GM21390 (cell line): ENCODE measurements around the gene SMARCA2.

ENCODE experiments used
- ATAC-seq: cut with Tn5 transposase; IDR thresholded peaks from one replicate; pipeline ENCODE4 v1.9.1; 2021; ENCODE audit not compliant: unreplicated experiment

The SMARCA2 gene

DNA sequence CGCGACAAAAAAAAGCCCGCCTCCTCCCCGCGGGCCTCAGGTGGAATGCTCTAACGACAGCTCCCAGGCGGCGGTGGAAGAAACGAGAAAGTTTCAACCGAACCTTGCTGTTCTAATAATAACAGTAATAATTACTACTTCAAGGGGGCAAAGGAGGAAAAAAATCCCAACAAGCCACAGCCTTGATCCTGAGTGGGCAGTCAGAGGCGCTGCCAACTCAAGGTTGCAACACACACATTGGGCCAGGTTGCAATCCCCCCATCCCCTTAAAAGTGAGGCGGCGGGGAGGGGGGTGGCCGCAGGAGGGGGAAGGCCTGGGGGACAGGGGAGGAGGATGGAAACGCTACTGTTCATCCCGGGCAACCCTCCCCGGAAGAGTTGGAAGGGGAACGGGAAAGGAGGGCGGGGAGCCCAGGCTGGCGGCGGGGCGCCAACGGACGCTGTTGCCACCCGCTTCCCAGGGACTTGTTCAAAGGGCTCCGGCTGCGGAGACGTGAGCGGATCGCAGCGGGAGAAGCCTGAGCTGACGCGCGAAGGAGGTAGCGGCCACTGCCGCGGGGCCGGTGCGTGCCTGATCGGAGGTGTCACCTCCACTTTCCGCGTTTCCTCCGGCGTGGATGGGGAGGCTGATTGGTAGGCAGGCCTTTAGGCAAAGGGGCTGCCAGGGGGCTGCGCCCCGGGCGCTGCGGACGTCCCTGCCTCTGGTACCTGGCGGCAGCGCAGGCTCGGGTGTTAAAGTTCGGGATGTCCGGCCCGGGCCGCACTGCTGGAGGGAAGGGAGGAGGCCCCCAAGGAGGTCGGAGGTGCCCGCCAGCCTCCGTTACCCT is 647 bp downstream of the SMARCA2 start:
- ATAC-seq: peak; percentile 0

DNA sequence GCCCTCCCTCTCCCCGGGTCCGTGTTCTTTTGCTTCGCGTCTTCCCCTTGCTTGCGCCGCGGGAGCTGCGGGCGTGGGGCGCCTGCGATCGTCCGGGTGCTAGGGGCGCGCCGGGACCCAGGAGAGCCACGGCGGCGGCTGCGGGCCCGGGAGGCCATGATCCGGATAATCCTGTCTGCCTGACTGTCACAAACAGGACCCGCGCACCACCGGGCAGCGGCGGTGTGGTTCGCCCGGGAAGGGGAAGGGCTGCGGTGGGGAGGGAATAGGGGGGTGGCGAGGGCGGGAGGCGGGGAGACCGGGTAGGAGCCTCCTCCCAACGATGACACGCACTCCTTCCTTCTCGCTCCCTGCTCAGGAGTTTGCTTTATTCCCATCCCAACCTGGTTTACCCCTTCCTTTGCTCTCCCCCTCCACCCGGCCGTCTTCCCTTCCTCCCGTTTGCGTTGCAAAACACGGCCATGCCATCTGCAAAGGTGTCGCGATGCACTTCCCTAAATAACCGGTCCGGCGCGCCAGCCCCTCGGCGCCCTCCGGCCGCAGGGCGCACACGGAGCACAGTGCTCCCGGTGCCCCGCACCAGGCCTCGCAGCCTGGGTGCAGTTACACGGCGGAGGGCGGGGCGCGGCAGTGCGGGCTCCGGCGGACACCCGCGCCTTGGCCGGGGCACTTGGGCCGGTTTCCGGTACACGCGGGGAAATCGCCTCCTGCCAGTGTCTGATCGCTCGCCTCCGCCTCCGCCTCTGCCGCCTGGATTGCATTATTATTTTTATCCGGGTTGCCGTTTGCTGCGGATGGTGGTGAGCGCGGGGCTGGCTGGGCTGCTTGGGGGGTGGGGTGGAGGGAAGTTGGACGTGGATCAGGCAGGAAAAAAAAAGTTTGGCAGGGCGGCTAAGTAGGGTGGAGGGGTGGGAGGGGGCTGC is 1.5 kb downstream of the SMARCA2 start:
- no peak for ATAC-seq

DNA sequence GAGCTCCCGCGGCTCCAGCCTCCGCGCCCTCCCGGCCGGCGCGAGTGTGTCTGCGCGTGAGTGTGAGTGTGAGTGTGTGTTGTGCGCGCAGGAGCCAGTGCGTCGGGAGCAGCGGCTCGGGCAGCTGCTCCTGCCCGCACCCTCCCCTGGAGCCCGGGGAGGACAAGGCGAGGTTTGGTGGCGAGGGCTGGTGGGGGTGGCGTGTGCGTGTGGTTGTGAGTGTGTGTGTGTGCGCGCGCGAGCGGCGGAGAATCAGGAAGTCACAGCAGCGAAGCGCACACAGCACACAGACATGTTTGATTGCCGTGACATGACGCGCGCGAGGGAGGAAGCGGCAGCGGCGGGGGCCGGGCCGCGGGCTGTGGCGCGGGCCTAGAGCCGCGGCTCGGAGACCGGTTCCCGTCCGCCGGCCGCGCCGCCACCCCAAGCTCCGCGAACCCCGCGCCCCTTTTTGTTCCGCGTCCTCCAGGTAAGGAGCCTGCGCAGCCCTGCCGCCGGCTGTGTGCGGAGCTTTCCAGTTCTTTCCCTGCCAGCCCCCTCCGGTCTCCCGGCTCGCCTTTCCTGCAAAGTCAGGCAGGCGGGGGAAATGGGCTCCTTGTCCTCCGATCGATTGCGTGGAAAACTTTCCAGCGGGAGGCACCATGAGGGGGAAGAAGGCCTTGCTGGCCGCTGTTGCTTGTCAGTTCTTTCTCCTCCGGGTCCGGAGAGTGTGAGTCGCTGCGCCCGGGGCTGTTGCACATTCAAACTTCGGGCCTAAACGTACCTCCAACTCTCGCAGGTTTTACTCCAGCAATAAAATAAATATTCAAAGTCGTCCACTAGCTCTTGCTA is 2.4 kb downstream of the SMARCA2 start:
- ATAC-seq: peak; percentile 22

DNA sequence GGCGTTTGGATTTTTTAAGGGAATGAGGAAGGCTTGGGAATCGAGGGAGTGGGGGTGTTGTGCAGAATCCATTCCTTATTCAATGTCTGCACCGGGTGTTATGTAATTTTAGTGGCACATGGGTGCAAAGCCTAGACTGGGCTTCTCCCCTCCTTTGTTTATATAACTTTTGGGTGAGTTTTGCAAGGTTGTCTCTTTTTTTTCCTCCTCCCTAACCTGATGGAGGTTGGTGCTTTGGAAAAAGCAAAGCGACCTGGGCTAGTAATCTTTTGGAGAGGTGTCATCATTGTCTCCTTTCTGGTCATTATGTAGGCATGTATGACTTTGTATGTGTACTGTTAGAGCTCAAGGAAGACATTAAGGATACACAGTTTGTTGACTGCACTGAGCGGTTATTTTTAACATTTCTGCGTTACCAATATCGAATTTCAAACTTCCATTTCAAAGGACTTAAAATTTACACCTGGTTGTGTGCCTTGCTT is 3.1 kb downstream of the SMARCA2 start:
- ATAC-seq: no peak

DNA sequence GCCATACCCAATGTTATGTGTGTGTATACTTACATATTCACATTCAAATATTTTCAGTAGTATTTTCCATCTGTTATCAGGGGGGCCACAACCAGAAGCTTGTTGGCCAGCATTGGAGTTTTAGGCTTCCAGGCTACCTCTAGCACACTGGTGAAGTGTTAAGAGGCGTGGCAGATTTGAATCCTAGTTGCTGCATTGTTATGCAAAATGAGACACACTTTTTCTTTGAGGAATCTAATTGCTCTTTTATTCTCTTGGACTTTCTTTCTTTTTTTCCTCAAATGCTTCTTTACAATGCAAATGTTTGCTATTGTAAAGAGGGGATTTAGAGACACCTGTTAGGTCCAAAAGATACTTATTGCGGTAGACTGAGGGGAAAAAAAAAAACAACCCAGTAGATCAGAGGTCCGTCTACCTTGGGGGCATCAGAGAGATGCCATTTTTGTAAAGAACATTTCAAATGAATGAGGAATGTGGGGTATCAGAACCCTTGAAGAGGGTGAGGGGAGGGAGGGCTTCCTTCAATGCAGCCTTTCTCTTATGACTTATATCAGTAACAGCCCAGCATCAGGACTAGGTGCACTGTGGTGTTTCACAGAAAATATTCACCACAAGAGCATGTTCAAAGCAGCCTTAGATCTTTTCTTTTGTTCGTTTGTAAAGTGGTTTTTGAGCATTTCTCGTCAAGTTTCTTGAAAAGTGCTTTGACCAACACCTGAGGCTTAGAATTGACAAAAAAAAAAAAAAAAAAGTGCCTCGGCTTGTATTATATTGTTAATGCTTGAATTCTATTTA is 3.8 kb downstream of the SMARCA2 start:
- no peak for ATAC-seq

DNA sequence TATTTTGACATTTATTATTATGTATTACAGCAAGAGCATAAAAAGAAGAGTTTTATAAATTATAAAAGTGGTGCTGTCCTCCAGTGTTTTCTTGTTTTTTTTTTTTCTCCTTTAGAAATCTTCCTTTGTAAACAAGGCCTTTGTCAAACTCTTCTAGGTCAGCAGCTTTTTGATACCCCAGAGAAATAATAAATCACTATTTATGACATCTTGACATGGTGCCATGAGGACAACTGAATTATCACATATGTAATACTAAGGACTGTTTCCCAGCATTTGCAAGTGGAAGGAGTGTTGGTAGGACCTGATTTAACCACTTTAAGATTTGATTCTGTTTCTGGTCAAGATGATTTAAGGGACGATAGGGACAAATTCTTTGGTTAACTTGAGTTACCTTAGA is 4.6 kb downstream of the SMARCA2 start:
- ATAC-seq: no peak

DNA sequence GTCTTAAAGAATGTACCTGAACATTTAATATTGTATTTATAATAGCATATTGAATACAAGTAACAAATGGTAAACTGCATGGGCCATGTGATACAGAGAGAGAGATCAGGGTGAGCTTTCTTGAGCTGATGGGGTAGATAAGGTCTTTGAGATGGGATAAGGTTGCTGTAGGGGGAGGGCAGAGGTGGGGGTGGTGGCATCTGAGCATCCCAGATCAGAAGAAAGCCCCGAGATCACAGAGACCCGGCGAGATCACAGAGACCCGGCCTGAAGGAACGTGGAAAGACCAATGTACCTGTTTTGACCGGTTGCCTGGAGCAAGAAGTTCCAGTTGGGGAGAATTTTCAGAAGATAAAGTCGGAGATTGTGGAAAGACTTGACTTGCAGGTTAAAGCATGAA is 6.6 kb downstream of the SMARCA2 start:
- no peak for ATAC-seq

DNA sequence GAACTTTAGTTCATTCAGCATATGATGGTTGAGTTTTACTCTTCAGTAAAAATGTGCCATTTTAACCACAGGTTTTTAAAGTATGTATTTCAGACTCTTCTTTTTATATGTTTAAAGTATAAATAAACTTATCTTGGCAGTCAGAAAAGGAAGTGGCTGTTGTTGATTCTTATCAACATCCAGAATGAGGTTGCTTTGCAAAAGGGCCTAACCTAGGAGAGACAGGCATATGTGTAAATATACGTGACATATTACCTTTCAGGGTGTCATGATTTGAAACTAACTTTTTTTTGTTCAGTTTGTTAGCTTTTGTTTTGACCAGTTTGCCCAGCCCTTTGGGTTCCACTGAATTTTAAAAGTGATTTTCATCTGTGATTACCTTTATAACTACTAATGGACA is 7.4 kb downstream of the SMARCA2 start:
- ATAC-seq: no peak

DNA sequence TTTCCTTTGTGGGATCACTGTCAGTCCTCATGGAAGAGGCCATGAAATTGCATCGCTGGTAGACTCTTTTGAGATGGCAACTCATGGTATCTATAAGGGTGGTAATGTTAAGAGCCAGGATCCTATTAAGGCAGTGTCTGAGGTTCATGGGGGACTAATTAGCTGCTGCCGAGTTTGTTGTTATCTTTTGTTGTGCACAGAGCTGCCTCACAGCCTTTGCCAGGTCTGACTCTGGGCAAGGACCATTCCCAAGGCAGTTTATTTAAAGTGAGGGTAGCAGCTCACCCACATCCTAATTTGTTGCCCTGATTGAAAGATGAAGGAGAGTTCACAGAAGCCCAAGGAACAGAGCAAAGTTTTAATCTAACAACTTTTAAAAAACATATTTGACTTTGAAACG is 7.9 kb downstream of the SMARCA2 start:
- ATAC-seq: no peak

DNA sequence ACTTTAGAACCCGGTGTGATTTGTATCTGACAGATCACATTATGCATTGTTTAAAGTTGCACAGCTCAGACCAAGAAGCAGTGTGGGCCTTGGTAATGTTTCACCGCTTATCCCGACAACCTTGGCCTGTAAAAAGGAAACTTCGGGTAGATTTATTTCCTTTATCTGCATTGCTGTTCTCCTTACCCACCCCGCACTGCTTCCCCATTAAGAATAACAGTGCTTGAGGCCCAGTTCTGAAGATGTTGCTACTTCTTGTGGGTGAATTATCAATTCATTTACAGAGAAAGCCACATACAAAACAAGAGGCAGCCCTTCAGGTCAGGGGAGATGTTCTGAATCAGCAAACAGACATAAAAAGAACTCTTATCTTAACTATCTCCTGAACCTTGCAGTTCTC is 8.4 kb downstream of the SMARCA2 start:
- ATAC-seq: no peak

DNA sequence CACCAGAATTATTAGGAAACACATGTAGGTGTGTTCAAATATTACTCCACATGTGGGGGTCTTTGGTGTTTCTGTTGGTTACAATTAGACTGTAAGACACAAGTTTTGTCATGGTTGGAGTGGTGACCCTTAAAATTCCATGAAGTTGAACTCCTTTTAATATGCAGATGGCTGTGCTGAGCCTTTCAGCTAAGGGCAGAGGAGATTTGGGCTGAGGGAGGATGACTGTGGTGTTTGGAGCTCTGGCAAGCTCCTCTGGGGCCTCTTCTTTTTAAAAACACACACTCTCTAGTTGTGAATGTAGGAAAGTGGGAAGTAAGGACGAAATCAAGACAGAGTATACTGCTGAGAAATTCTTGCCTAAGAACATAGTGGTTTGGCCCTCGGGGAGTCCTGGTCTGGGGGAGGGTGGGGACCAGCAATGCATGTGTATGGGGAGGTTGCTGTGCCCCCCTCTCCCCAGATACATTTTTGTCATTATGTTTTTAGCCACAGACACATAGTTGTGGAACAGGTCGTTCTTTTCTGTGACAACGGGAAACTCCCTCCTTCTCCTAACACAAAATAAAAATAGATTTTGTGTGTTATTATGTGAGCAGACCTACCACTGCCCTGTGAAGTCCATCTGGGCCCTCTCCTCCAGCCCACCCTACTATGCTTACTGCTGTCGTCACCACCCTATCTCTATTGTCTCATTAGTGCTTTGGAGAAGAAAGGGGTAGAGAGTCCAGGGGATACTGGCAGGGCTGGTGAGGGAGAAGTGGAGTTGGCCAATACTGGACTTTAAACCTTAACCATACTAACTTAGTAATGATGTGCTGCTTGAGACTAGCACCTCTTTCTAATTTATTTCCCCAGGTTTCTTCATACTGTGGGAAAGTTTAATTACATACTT is 10.0 kb downstream of the SMARCA2 start:
- no peak for ATAC-seq

DNA sequence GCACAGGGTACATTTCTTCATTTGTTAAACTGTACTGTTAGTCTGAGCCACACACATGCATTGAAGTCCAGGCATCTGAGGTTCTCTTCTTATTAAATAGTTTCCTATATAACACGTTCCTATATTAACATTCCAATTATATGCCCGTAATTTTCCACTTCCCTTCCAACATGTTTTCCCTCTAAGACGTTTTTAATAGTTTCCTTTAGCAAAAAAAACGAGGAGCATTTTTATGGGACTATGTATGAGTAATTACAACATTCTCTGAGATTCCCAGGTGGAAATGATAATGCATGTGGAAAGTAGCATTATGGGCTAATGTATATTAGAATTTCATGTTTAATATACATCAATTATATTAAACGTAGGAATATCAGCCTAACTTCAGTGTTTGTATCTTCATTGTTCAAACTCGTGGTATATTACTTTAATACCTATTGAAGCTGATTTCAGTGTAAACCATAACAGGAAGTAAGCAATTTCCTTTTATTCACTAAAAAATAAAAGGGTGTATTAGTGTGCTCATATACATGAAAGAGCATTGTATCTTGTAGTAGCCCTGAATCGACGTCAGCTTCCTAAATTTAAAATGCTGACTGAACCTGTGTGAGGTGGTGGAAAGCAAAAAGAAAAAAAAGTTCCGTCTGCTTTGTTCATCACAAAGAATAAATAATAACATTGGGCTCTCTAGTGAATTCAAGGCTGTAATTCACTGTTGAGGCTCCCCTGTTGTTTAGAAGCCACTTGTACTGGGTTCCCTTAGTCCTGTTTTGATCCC is 11.3 kb downstream of the SMARCA2 start:
- no peak for ATAC-seq

DNA sequence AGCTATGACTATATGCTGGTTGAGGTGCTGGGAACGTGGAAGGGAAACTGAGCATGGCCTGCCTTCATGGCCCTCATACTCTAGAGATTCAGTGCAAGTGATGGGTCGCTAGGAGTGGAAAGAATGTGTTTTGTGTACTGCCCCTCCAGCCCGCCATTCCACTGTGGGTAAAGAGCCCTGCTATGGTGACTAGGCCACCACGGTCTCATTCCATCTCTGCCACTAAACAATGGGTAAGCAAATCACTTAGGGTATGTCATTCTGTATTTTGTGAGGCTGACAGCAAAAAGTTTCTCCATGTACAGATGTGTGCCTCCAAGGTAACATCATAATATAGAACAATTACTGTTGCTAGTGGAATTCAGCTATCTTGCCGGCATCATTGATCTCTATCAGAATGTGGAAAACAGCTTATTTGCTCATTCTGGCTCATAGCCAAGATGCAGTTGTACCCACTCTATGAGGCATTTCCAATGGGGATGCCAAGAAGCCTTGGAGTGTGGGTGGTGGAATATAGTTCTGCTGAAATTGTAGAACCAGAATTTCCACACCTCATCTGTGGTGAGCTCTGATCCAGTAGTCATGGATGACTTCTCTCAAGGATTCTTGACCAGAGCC is 12.5 kb downstream of the SMARCA2 start:
- no peak for ATAC-seq

DNA sequence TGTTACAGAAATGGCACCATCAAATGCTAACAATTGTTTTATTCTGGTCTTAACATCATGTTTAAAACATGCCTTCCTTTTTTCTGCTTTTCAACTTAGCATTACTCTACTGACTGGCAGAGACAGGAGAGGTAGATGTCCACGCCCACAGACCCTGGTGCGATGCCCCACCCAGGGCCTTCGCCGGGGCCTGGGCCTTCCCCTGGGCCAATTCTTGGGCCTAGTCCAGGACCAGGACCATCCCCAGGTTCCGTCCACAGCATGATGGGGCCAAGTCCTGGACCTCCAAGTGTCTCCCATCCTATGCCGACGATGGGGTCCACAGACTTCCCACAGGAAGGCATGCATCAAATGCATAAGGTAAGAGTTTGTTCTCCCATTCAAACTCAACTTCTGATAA is 13.7 kb downstream of the SMARCA2 start:
- ATAC-seq: no peak

DNA sequence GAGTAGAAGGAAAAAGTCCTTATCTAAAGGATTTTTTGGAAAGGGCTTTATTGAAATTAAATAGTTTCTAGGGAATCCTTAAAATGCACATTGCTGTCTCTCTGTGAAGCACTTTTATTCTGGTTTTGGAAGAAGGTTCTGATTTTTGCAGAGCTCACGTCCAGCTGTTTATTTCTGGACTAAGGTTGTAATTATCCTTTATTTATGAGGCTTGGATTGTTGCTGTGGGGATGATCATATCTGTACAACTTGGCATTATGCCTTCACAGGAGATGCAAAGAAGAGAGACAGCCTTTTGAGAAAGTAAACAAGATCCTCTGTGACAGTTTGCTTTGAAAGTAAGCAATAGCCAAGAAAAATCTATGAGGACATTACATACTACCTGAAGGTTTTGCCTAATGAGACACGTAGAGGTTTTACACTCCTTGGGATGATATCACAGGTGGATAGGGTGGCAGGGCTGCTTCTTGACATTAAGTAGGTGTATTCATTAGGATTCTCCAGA is 14.6 kb downstream of the SMARCA2 start:
- no peak for ATAC-seq

DNA sequence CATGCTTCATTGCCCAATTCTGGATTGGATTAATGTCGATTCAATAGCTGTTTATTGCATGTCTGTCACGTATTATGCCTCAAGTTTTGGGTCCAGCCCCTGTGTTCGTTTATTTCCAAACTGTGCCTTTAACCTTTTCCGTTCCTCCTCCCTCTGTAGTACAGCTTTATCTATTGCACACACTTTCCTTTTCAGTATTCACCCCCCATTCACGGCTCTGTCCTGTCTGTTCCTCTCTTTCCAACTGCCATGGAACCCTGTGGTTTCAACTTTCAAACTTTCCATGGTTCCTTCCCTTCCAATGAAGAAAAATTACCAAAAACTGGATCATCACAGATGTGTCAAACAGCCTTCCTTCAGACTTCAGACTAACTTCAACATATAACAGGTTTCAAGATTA is 17.1 kb downstream of the SMARCA2 start:
- ATAC-seq: no peak

DNA sequence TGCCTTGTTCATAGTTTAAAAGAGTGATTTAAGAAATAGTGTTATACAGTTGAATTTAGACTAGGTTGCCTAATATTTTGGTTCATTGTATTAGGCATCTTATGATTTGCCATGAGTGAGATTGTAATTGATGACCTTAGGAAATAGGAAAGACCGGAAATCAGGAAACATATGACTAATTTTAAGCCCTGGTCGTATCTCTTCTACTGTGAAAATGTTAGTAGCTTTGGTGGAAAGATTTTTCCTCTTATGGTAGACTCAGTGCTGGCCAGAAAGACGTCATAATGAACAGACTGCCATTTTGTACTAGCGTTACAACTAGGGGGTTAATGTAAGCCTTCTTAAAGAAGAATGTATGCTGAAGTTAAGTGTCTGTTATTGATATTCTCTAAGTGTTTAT is 21.7 kb downstream of the SMARCA2 start:
- ATAC-seq: no peak
